Measurements from ENCODE around the gene ANTKMT. TPM values are rescaled to one million over a fixed set of nuclear protein-coding genes. Genes with fewer than 3 reads are reported as not detected.

Gene ANTKMT
- total RNA-seq, 1 donor from 2014 or later, result 35.0 TPM

GRCh38 chr16:730666-731509 is 9.9 kb downstream of the ANTKMT start:
- no peak for DNase-seq (ENCODE audit: low read depth)
- no peak for TF ChIP-seq CTCF (IDR thresholded peaks at IDR 0.05; ENCODE audit: insufficient read depth, low read length, severe bottlenecking)
- H3K4me3 ChIP-seq (ENCODE audit: low read depth, low read length), result no peak overlapping the region
- no peaks in the 10 kb centered on the region for H3K27me3 ChIP-seq (ENCODE audit: control insufficient read depth, insufficient read depth, low read length)
- no peak for FAIRE-seq
- H3K36me3 ChIP-seq (ENCODE audit: control insufficient read depth, insufficient read depth, low read length), result peaks cover 20% of the 10 kb centered on the region

GRCh38 chr16:732332-732731 is 11.4 kb downstream of the ANTKMT start:
- FAIRE-seq, result peak; percentile 64
- TF ChIP-seq CTCF (IDR thresholded peaks at IDR 0.05; ENCODE audit: insufficient read depth, low read length, severe bottlenecking), result no peak
- Histone ChIP-seq H3K4me3 (ENCODE audit: low read depth, low read length) (no peak overlapping the region), H3K27me3 (ENCODE audit: control insufficient read depth, insufficient read depth, low read length) (no peaks in the 10 kb centered on the region), H3K36me3 (ENCODE audit: control insufficient read depth, insufficient read depth, low read length) (peaks cover 26% of the 10 kb centered on the region)
- DNase-seq (ENCODE audit: low read depth), result no peak

GRCh38 chr16:732936-733335 is 12.0 kb downstream of the ANTKMT start:
- Histone ChIP-seq H3K27me3 (ENCODE audit: control insufficient read depth, insufficient read depth, low read length) (no peaks in the 10 kb centered on the region), H3K4me3 (ENCODE audit: low read depth, low read length) (no peak overlapping the region), H3K36me3 (ENCODE audit: control insufficient read depth, insufficient read depth, low read length) (peaks cover 26% of the 10 kb centered on the region)
- TF ChIP-seq CTCF (IDR thresholded peaks at IDR 0.05; ENCODE audit: insufficient read depth, low read length, severe bottlenecking), result no peak
- DNase-seq (ENCODE audit: low read depth) (peak; percentile 50), FAIRE-seq (no peak)

GRCh38 chr16:733382-734207 is 12.6 kb downstream of the ANTKMT start:
- DNase-seq (ENCODE audit: low read depth) (no peak), FAIRE-seq (no peak)
- peak; percentile 73 for TF ChIP-seq CTCF (IDR thresholded peaks at IDR 0.05; ENCODE audit: insufficient read depth, low read length, severe bottlenecking)
- peaks cover 26% of the 10 kb centered on the region for H3K36me3 ChIP-seq (ENCODE audit: control insufficient read depth, insufficient read depth, low read length)
- no peak overlapping the region for H3K4me3 ChIP-seq (ENCODE audit: low read depth, low read length)
- no peaks in the 10 kb centered on the region for H3K27me3 ChIP-seq (ENCODE audit: control insufficient read depth, insufficient read depth, low read length)

GRCh38 chr16:734208-734980 is 13.4 kb downstream of the ANTKMT start:
- no peak for DNase-seq (ENCODE audit: low read depth)
- H3K27me3 ChIP-seq (ENCODE audit: control insufficient read depth, insufficient read depth, low read length), result no peaks in the 10 kb centered on the region
- no peak for TF ChIP-seq CTCF (IDR thresholded peaks at IDR 0.05; ENCODE audit: insufficient read depth, low read length, severe bottlenecking)
- FAIRE-seq, result no peak
- no peak overlapping the region for H3K4me3 ChIP-seq (ENCODE audit: low read depth, low read length)
- peaks cover 26% of the 10 kb centered on the region for H3K36me3 ChIP-seq (ENCODE audit: control insufficient read depth, insufficient read depth, low read length)
